ENCODE data around the gene ZFP37.

ZFP37 gene

DNA sequence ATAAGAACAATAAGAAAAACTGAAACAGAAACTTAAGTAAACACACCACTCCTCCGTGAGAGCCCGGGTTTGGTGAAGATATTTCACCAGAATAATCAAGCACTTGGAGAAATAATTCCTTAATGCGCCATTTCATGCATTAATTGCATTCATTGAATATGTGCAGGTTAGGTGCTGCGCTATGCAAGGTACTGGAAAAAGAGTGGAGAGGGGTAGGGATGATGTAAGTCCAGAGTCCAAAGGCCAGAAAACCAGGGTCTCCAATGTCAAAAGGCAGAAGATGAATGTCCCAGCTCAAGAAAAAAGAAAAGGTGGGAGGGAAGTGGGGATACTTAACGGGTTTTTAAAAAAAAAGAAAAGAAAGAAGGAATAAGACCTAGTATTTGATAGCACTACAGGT, 669 bp upstream of the ZFP37 start:
- ChIA-PET CTCF (interaction anchor here (0.7 kb wide), 1 partner anchor 9 kb away, joined by 3 read pairs; no protein-coding TSS in a partner anchor), POLR2A (interaction anchor here (0.6 kb wide), 1 partner anchor 164 kb away, joined by 4 read pairs; the partner anchor contains the start of genes FKBP15 and SLC31A1)
- H3K36me3 ChIP-seq (ENCODE audit: control insufficient read depth in 2 of 2, insufficient read depth in 1 of 2, low read length in 2 of 2) = peaks cover 0 to 6% of the 10 kb centered on the region in 2 experiments; a peak in 1 of 3 replicates
- H3K27ac ChIP-seq (ENCODE audit: extremely low read depth, low read depth, low read length) = no peak overlapping the region
- peaks cover 2% of the 10 kb centered on the region for H3K9me3 ChIP-seq (ENCODE audit: control insufficient read depth, insufficient read depth, low read depth, low read length)
- H3K4me3 ChIP-seq (ENCODE audit: low read depth, low read length) = peak overlapping the region; percentile 81; the same call in 1 of the 2 replicates
- no peaks in the 10 kb centered on the region for H3K4me1 ChIP-seq (ENCODE audit: control insufficient read depth, insufficient read depth, low read length)
- TF ChIP-seq KLF8 (tag by site-specific recombination; IDR thresholded peaks at IDR 0.05) (no peak), ZNF266 (tag by site-specific recombination; IDR thresholded peaks at IDR 0.05; ENCODE audit: low read depth) (no peak), ZNF473 (tag by site-specific recombination; IDR thresholded peaks at IDR 0.05) (no peak), SP3 (tag by site-specific recombination; IDR thresholded peaks at IDR 0.05) (no peak), ZNF302 (tag by site-specific recombination; IDR thresholded peaks at IDR 0.05; ENCODE audit: low read depth) (no peak), ZNF19 (tag by site-specific recombination; IDR thresholded peaks at IDR 0.05; ENCODE audit: low read depth) (no peak), ZNF701 (tag by site-specific recombination; IDR thresholded peaks at IDR 0.05) (no peak)
- TF ChIP-seq, protein P1, sequence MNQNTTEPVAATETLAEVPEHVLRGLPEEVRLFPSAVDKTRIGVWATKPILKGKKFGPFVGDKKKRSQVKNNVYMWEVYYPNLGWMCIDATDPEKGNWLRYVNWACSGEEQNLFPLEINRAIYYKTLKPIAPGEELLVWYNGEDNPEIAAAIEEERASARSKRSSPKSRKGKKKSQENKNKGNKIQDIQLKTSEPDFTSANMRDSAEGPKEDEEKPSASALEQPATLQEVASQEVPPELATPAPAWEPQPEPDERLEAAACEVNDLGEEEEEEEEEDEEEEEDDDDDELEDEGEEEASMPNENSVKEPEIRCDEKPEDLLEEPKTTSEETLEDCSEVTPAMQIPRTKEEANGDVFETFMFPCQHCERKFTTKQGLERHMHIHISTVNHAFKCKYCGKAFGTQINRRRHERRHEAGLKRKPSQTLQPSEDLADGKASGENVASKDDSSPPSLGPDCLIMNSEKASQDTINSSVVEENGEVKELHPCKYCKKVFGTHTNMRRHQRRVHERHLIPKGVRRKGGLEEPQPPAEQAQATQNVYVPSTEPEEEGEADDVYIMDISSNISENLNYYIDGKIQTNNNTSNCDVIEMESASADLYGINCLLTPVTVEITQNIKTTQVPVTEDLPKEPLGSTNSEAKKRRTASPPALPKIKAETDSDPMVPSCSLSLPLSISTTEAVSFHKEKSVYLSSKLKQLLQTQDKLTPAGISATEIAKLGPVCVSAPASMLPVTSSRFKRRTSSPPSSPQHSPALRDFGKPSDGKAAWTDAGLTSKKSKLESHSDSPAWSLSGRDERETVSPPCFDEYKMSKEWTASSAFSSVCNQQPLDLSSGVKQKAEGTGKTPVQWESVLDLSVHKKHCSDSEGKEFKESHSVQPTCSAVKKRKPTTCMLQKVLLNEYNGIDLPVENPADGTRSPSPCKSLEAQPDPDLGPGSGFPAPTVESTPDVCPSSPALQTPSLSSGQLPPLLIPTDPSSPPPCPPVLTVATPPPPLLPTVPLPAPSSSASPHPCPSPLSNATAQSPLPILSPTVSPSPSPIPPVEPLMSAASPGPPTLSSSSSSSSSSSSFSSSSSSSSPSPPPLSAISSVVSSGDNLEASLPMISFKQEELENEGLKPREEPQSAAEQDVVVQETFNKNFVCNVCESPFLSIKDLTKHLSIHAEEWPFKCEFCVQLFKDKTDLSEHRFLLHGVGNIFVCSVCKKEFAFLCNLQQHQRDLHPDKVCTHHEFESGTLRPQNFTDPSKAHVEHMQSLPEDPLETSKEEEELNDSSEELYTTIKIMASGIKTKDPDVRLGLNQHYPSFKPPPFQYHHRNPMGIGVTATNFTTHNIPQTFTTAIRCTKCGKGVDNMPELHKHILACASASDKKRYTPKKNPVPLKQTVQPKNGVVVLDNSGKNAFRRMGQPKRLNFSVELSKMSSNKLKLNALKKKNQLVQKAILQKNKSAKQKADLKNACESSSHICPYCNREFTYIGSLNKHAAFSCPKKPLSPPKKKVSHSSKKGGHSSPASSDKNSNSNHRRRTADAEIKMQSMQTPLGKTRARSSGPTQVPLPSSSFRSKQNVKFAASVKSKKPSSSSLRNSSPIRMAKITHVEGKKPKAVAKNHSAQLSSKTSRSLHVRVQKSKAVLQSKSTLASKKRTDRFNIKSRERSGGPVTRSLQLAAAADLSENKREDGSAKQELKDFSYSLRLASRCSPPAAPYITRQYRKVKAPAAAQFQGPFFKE (tag by site-specific recombination; IDR thresholded peaks at IDR 0.05; ENCODE audit: borderline replicate concordance) = no peak
- TF ChIP-seq, protein P2, sequence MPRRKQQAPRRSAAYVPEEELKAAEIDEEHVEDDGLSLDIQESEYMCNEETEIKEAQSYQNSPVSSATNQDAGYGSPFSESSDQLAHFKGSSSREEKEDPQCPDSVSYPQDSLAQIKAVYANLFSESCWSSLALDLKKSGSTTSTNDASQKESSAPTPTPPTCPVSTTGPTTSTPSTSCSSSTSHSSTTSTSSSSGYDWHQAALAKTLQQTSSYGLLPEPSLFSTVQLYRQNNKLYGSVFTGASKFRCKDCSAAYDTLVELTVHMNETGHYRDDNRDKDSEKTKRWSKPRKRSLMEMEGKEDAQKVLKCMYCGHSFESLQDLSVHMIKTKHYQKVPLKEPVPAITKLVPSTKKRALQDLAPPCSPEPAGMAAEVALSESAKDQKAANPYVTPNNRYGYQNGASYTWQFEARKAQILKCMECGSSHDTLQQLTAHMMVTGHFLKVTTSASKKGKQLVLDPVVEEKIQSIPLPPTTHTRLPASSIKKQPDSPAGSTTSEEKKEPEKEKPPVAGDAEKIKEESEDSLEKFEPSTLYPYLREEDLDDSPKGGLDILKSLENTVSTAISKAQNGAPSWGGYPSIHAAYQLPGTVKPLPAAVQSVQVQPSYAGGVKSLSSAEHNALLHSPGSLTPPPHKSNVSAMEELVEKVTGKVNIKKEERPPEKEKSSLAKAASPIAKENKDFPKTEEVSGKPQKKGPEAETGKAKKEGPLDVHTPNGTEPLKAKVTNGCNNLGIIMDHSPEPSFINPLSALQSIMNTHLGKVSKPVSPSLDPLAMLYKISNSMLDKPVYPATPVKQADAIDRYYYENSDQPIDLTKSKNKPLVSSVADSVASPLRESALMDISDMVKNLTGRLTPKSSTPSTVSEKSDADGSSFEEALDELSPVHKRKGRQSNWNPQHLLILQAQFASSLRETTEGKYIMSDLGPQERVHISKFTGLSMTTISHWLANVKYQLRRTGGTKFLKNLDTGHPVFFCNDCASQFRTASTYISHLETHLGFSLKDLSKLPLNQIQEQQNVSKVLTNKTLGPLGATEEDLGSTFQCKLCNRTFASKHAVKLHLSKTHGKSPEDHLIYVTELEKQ (tag by site-specific recombination; IDR thresholded peaks at IDR 0.05; ENCODE audit: borderline replicate concordance) = no peak

DNA sequence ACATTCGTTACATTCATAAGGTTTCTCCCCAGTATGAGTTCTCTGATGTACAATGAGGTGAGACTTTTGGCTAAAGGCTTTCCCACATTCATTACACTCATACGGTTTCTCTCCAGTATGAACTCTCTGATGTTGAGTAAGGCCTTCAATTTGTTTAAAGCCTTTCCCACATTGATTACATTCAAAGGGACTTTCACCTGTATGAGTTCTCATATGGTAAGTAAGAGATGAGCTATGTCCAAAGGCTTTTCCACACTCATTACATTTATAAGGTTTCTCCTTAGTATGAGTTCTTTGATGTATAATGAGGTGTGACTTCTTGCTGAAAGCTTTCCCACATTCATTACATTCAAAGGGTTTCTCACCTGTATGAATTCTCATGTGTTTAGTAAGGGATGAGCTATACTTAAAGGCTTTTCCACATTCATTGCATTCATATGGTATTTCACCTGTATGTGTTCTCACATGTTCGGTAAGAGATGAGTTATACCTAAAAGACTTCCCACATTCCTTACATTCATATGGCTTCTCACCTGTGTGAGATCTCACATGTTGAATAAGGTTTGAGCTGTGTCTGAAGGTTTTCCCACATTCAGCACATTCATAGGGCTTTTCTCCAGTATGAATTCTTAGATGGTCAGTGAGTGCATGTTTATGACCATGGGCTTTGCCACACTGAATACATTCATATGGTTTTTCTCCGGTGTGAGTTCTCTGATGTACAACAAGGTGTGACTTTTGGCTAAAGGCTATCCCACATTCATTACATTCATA, 13.5 kb downstream of the ZFP37 start:
- no peak overlapping the region for H3K27ac ChIP-seq (ENCODE audit: extremely low read depth, low read depth, low read length)
- peaks cover 0 to 47% of the 10 kb centered on the region in 2 experiments; a peak in 1 of 3 replicates for H3K36me3 ChIP-seq (ENCODE audit: control insufficient read depth in 2 of 2, insufficient read depth in 1 of 2, low read length in 2 of 2)
- no peaks in the 10 kb centered on the region for H3K4me1 ChIP-seq (ENCODE audit: control insufficient read depth, insufficient read depth, low read length)
- CTCF ChIA-PET = no interaction called here
- H3K9me3 ChIP-seq (ENCODE audit: control insufficient read depth, insufficient read depth, low read depth, low read length) = no peaks in the 10 kb centered on the region
- H3K4me3 ChIP-seq (ENCODE audit: low read depth, low read length) = no peak overlapping the region
- POLR2A ChIA-PET = no interaction called here
- TF ChIP-seq, protein P3, sequence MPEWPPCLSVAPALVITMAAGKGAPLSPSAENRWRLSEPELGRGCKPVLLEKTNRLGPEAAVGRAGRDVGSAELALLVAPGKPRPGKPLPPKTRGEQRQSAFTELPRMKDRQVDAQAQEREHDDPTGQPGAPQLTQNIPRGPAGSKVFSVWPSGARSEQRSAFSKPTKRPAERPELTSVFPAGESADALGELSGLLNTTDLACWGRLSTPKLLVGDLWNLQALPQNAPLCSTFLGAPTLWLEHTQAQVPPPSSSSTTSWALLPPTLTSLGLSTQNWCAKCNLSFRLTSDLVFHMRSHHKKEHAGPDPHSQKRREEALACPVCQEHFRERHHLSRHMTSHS (tag by site-specific recombination; IDR thresholded peaks at IDR 0.05) = no peak
- TF ChIP-seq SETDB1 (IDR thresholded peaks at IDR 0.05; ENCODE audit: insufficient read length, low read length) (peak; percentile 100), KLF9 (tag by site-specific recombination; IDR thresholded peaks at IDR 0.05; ENCODE audit: low read depth) (no peak), ZNF274 (IDR thresholded peaks at IDR 0.05; ENCODE audit: low read length) (peak; percentile 88), ZNF274 (tag by site-specific recombination; IDR thresholded peaks at IDR 0.05; ENCODE audit: borderline replicate concordance) (peak; percentile 94), ZNF571 (tag by site-specific recombination; IDR thresholded peaks at IDR 0.05) (no peak), TRIM28 (IDR thresholded peaks at IDR 0.05; ENCODE audit: borderline replicate concordance, low read length) (peak; percentile 100), ZNF366 (tag by site-specific recombination; conservative IDR thresholded peaks at IDR 0.05) (no peak)
- TF ChIP-seq, protein P4, sequence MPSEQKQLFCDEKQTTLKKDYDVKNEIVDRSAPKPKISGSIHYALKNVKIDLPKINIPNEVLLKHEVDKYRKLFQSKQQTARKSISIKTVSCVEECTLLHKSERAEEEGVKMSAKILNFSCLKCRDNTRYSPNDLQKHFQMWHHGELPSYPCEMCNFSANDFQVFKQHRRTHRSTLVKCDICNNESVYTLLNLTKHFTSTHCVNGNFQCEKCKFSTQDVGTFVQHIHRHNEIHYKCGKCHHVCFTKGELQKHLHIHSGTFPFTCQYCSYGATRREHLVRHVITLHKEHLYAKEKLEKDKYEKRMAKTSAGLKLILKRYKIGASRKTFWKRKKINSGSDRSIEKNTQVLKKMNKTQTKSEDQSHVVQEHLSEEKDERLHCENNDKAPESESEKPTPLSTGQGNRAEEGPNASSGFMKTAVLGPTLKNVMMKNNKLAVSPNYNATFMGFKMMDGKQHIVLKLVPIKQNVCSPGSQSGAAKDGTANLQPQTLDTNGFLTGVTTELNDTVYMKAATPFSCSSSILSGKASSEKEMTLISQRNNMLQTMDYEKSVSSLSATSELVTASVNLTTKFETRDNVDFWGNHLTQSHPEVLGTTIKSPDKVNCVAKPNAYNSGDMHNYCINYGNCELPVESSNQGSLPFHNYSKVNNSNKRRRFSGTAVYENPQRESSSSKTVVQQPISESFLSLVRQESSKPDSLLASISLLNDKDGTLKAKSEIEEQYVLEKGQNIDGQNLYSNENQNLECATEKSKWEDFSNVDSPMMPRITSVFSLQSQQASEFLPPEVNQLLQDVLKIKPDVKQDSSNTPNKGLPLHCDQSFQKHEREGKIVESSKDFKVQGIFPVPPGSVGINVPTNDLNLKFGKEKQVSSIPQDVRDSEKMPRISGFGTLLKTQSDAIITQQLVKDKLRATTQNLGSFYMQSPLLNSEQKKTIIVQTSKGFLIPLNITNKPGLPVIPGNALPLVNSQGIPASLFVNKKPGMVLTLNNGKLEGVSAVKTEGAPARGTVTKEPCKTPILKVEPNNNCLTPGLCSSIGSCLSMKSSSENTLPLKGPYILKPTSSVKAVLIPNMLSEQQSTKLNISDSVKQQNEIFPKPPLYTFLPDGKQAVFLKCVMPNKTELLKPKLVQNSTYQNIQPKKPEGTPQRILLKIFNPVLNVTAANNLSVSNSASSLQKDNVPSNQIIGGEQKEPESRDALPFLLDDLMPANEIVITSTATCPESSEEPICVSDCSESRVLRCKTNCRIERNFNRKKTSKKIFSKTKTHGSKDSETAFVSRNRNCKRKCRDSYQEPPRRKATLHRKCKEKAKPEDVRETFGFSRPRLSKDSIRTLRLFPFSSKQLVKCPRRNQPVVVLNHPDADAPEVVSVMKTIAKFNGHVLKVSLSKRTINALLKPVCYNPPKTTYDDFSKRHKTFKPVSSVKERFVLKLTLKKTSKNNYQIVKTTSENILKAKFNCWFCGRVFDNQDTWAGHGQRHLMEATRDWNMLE (tag by site-specific recombination; conservative IDR thresholded peaks at IDR 0.05; ENCODE audit: low read depth) = 0 out of 2 replicates have a peak, but pooled peaks have one; percentile 39

All from HEK293 (cell line).